ENCODE measurements around the gene NAV2.

NAV2 gene

DNA sequence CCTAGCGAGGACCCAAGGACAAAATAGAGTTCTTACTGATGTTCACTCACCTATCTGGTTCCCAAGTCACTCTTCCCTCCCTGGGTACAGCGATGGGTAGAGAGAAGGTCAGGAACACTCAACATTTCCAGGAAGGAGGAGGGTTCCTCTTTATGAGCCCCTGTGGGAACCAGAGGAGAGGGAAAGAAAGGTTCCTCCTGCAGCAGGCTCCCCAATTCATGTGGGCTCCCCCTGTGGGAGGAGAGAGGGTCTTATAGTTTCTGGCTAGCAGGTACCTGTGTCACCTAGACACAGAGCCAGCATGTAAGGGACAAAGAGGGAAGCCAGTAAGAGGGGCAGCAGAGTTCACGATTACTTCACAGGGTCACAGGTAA, 354.1 kb downstream of the NAV2 start:
- TF ChIP-seq, protein P1, sequence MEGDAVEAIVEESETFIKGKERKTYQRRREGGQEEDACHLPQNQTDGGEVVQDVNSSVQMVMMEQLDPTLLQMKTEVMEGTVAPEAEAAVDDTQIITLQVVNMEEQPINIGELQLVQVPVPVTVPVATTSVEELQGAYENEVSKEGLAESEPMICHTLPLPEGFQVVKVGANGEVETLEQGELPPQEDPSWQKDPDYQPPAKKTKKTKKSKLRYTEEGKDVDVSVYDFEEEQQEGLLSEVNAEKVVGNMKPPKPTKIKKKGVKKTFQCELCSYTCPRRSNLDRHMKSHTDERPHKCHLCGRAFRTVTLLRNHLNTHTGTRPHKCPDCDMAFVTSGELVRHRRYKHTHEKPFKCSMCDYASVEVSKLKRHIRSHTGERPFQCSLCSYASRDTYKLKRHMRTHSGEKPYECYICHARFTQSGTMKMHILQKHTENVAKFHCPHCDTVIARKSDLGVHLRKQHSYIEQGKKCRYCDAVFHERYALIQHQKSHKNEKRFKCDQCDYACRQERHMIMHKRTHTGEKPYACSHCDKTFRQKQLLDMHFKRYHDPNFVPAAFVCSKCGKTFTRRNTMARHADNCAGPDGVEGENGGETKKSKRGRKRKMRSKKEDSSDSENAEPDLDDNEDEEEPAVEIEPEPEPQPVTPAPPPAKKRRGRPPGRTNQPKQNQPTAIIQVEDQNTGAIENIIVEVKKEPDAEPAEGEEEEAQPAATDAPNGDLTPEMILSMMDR (IDR thresholded peaks at IDR 0.05; ENCODE audit: low read depth, low read length) = no peak
- no peak for DNase-seq (ENCODE audit: extremely low read depth, low read depth)

DNA sequence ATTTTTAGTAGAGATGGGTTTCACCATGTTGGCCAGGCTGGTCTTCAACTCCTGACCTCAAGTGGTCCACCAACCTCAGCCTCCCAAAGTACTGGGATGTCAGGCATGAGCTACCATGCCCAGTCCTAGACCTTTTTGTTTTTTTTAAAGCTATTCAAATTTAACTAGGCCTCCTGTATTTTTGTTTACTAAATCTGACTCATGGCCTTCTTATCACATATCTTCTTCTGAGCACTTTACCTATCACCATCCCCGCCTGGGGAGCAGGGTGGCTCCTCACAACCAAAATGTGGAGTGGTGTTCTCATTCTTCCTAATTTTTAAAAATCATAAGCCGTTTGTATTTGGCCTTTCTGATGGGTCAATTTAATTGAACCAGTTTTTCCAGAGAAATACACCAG, 355.0 kb downstream of the NAV2 start:
- TF ChIP-seq, protein P1 (IDR thresholded peaks at IDR 0.05; ENCODE audit: low read depth, low read length) = no peak
- no peak for DNase-seq (ENCODE audit: extremely low read depth, low read depth)

GRCh38 chr11:20068691-20069090, 356.1 kb downstream of the NAV2 start:
- TF ChIP-seq, protein P1 (IDR thresholded peaks at IDR 0.05; ENCODE audit: low read depth, low read length) = no peak
- no peak for DNase-seq (ENCODE audit: extremely low read depth, low read depth)

GRCh38 chr11:20070459-20070858, 357.8 kb downstream of the NAV2 start:
- TF ChIP-seq, protein P1 (IDR thresholded peaks at IDR 0.05; ENCODE audit: low read depth, low read length) = no peak
- DNase-seq (ENCODE audit: extremely low read depth, low read depth) = no peak

GRCh38 chr11:20075627-20076026, 363.0 kb downstream of the NAV2 start:
- no peak for DNase-seq (ENCODE audit: extremely low read depth, low read depth)

GRCh38 chr11:20078846-20079245, 366.2 kb downstream of the NAV2 start:
- no peak for DNase-seq (ENCODE audit: extremely low read depth, low read depth)
- TF ChIP-seq, protein P1 (IDR thresholded peaks at IDR 0.05; ENCODE audit: low read depth, low read length) = no peak

More at GRCh38 chr11:20075627-20076026, 363.0 kb downstream of the NAV2 start:
- TF ChIP-seq, protein P1 (IDR thresholded peaks at IDR 0.05; ENCODE audit: low read depth, low read length) = no peak

DNA sequence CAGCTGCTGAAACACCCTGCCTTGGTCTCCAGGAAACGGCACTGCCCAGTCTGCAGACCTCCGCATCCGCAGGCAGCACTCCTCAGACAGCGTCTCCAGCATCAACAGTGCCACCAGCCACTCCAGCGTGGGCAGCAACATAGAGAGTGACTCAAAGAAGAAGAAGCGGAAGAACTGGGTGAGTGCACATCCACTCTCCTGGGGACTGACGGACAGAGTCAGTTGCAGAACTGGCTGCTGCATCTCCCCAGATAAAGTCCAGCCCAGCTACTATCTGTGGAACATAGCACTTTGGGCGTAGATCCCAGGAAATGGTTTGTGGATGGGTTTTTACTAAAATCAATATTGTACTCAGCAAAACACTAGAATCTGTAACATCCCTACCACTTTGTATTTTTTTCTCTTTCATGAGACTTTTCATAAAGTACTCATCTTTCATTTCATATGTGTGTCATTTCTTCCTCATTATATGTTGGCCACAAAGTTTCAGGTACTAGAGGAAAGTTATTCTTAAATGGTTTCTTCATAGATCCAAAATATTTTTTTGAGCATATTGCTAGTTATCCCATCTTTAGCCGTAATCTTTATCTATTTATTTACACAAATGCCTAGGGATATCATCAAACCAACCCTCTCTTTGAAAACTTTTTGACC, 367.5 kb downstream of the NAV2 start:
- TF ChIP-seq, protein P1 (IDR thresholded peaks at IDR 0.05; ENCODE audit: low read depth, low read length) = no peak
- DNase-seq (ENCODE audit: extremely low read depth, low read depth) = no peak

All from AG09319 (cell line).